ENCODE results near the gene STXBP4.

Gene STXBP4

GRCh38 chr17:55133583-55133982, 165.0 kb downstream of the STXBP4 start:
- no peak for DNase-seq

DNA sequence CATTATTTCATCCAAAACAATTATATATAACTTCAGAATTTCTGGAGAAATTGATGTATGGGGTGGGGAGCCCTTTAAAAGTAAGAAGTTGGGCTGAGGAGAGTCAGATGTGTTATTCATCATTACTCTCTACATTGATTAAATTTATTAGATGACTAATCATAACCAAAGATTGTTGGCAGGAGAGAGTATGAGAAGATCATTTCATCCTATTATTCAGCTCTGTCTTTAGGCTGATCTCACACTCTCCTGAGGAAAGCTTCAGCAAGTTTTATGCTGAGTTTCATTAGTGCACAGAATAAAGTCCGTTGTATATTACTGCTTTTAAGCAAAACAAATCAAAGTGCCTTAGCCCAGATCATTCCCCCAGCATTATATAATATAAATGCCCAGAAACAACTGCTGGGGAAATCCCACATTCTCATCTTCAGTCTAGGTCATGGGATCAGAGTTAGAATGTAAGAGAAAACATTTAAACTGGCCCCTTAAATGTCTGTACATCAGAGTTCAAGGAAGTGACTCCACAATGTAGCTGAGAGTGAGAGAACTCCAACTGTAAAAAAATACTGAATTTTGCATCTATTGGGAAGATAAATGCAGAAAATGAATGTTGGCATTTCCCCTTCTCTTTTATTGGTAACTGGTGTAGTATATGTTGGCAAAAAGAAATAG, 166.1 kb downstream of the STXBP4 start:
- no peak for DNase-seq

- DNase-seq = no peak
Observed at GRCh38 chr17:55140809-55141208, 172.2 kb downstream of the STXBP4 start.

- no peak for DNase-seq
Observed at GRCh38 chr17:55144518-55144917, 176.0 kb downstream of the STXBP4 start.

DNA sequence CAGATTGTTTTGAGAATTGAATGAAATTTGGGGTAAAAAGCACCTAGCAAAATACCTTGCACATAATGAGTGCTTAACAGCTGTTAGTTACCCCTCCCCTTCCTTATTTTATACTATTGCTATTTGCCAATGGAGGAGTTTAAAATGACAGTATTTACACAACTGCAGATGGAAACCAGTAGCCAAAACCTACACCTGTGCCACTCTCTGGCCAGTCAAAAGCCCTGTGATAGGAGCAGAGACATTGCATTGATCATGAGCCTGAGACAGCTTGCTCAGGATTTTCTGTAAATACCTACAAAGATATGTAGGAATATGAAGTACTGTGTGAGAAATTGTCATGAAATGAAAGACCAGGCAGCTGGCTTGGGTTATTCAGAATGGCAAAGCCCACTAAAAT, 180.9 kb downstream of the STXBP4 start:
- no peak for DNase-seq

DNA sequence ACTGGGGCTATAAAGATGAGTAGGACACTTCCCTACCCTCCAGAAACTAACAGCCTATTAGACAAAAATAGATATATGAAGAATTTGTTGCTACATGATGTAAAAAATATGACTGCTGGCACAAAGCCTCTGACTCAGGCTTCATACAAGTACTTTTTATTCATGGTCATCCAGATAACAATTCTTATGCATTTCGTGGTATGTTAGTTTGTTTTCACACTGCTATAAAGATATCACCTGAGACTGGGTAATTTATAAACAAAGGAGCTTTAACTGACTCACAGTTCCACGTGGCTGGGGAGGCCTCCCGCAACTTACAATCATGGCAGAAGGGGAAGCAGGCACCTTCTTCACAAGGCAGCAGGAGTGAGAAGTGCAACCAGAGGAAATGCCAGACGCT, 183.7 kb downstream of the STXBP4 start:
- no peak for DNase-seq

GRCh38 chr17:55154101-55154500, 185.5 kb downstream of the STXBP4 start:
- DNase-seq = no peak

DNA sequence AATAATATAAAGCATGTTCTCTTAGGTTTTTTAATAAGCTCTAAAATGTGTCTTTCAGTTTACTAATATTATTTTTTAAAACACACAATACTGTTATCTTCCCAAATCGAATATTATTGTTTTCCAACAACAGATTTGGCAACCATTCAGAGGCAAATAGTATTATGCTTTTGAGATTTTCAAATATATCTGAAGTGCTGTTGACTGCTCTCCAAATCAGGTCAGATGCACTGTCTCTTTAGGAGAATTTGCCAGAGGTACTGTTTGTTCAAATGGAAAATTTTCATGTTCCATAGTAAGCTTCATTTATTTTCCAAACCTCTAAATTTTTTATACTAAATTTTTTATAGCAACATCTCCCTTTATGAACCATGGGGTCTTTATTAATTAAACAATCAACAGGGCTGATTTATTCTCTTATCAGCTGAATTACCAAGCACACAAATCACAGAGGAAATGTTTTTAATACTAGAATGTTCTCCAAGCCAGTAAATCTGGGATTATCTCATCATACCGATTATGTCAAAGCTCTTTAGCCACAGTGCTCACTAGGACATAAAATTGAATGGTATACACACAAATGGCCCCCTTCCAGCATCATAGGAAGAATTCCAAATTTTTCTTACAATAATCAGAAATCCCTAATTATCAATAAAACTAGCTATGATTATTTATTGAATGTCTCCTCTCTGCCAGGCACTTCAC, 187.4 kb downstream of the STXBP4 start:
- no peak for DNase-seq

GRCh38 chr17:55157165-55157564, 188.6 kb downstream of the STXBP4 start:
- DNase-seq = no peak

- no peak for DNase-seq
Observed at GRCh38 chr17:55158439-55158838, 189.9 kb downstream of the STXBP4 start.

DNA sequence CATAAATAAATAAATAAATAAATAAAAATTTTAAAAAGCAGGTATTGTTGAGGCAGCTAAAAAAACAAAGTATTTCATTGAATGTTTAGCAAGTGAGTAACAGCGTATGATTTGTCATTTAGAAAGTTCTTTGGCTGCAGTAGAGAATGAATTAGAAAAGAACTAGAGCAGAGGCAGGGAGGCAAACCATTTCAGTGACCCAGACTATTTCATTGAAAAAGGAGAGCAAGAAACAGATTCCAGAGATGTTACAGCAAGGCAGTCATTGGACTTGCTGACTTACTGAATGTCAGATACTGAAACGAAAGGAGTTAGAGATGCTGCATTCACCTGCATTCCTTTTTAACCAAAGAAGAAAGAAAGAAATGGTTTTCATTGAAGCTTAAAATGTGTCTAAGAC, 190.7 kb downstream of the STXBP4 start:
- DNase-seq = no peak

GRCh38 chr17:55160501-55160900, 191.9 kb downstream of the STXBP4 start:
- no peak for DNase-seq

DNA sequence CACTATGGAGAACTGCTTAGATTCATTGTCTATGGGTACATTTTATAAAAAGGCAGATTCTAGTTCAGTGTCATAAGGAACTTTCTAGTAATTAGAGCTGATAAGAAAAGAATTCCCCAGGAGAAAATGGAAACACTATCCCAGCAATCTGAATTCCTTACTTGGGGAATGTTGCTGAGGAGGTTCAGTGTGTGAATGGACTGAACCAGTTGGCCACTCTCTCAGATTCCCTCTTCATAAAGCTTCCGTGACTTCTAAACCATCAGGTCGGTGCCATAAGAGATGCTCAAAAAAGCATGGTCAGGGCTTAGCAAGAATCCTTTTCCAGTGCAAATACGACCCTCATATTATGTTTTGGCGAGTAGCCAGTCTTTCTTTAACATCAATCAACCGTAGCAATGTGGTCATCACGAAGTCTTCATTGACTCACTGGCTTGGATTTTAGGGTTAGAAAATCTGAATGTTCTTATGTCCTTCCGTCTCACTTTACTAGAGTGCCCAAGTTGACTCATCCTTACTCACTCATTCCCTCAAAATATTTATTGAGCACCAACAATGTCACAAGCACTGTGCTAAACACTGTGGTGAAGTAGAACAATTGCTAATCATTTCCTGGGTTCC, 193.5 kb downstream of the STXBP4 start:
- DNase-seq = no peak

DNA sequence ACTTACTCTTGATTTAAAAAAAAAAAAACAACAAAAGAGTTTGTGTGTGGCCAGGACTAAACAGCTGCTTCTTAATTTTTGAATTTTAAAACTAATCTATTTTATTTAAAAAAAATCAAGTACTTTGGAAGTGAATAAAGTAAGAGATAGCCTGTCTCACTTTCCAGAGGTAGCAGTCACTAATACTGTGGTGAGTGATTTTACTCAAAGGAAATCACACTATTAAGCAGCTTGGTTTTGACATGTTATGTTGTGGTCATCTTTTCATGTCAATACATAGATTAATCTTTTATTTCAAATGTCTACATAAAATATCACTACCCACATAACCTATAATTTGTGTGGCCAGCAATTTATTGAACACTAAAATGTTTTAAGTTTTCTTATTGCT, 194.0 kb downstream of the STXBP4 start:
- no peak for DNase-seq

GRCh38 chr17:55163408-55163807, 194.8 kb downstream of the STXBP4 start:
- no peak for DNase-seq

GRCh38 chr17:55166506-55166905, 197.9 kb downstream of the STXBP4 start:
- no peak for DNase-seq

DNA sequence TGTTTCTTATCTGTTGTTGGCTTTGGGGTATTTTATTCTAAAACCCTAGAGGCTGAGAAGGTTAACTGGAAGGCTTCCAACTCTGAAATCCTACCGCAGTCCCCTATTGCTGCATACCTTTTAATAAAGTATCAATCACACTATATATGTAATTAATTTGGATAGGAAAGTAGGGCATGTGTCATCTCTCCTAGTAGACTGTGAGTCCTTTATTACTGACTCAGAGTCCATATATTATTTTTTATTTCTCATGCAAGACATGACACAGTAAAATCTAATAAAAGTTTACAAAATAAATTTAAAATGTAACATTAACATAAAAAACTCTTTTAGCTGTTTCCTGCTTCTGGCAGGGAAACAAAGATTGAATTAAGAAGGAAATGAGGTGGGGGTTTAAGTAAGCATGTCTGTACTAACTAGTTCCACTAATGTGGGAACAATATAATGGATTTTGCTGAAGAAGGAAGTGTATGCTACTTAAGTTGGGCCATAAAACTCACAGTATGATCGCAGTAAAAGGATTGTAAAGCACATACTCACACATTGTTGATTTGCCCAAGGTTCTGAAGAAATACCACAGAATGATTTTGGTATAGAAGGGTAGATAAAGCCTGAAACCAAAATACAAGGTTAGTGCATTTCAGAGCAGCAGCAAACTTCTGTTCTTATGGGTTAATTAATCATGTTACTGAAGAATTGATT, 198.6 kb downstream of the STXBP4 start:
- DNase-seq = no peak

DNA sequence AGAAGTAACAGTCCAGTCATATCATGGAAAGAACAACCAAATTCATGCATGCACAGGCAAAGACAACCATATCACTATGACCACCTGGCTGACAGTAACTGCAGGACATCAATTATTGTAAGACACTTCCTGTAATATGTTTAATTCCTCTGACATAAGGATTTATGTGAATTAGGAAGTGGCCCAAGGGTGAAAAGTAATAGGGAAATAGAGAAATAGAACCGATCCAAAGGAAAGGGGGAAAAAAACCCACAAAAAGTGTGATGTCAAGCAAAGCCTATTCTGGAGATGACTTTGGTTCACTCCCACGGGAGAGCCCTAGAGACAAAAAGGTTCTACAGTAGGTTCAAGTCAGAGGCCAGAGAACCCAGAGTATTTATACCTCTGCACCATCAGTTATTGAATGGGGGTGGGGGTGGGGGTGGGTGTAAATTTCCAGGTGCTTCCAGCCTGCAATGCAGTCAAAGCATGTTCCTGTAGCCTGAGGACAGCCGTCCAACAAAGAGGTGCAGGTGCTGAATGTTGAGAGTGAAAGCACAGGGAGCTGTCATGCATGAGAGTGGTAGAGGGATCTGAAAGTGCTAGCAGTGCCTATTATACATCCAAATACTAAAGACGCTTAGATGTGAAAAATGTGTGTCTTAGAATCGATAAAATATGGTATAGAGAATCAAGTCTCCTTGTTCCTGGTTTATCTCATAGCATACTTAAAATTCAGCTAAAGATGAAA, 200.6 kb downstream of the STXBP4 start:
- no peak for DNase-seq

- DNase-seq = no peak
Observed at GRCh38 chr17:55171634-55172328, 203.2 kb downstream of the STXBP4 start.

- DNase-seq = no peak
Observed at GRCh38 chr17:55172612-55173011, 204.0 kb downstream of the STXBP4 start.

DNA sequence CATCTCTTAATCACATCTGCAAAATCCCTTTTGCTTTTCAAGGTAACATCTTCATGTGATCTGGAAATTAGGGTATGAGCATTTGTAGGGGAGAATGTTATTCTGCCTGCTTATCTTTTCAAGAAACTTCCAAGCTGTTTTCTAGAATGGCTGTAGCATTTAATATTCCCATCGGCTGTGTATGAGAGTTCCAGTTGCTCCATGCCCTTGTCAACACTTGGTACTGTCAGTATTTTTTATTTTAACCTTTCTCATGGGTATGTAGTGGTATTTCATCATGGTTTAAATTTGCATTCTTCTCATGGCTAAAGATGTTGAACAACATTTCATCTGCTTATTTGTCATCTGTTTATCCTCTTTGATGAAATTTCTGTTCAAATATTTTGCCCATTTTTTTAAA, 205.6 kb downstream of the STXBP4 start:
- no peak for DNase-seq

GRCh38 chr17:55175788-55176427, 207.3 kb downstream of the STXBP4 start:
- no peak for DNase-seq

Measured in activated CD4-positive, alpha-beta T cell treated with anti-CD3 and anti-CD28 coated beads for 48 hours (primary cell).